Fibroblast of skin of right quadriceps (primary cell): ENCODE data around the gene GGN.
A peak's percentile ranks its signal among the peaks of the same experiment; 100 is the strongest.
"Not testable (repeated sequence)": the region's sequence is repeated elsewhere in the genome, so short reads cannot be mapped to it uniquely, and the experiment has no call there.

ENCODE experiments used
- DNase-seq: peaks from one replicate; pipeline ENCODE4 v3.0.0-alpha.2; 2013

GGN gene

DNA sequence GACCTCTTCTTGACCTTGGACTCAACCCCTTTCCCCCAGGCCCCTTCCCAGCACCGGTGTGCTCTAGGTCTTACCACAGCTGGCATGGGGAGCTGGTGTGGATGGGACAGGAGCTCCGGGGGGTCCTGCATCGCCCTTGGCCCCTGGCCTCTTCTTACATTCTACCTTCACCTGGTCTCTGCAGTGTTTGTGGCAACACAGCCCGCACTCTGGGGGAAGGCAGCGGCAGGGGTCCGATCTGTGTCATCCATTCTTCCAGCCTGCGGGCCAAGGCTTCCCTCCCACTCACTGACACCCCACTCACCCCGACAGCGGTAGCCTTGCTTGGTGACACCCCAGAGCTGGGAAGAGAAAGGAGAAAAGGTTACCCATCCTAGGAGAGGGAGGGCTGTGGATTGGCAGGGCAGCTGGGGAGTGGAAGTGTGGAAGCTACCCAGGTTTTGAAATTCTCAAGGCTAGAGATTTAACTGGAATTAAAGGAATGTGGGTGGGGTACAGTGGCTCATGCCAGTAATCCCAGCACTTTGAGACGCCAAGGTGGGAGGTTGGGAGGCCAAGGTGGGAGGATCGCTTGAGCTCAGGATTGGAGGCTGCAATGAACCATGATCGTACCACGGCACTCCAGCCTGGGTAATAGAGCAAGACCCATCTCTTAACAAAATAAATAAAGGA, 23.3 kb upstream of the GGN start:
- no peak for DNase-seq

DNA sequence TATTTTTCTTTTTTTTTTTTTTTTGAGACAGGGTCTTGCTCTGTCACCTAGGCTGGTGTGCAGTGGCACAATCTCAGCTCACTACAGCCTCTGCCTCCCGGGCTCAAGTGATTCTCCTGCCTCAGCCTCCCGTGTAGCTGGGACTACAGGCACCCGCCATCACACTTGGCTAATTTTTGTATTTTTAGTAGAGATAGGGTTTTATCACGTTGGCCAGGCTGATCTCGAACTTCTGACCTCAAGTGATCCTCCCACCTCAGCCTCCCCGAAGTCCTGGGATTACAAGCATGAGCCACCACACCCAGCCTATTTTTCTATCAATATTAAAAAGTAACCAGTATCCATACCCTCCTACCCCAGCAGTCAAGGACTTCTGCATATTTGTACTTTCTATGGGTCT, 22.6 kb upstream of the GGN start:
- not testable (repeated sequence) for DNase-seq

DNA sequence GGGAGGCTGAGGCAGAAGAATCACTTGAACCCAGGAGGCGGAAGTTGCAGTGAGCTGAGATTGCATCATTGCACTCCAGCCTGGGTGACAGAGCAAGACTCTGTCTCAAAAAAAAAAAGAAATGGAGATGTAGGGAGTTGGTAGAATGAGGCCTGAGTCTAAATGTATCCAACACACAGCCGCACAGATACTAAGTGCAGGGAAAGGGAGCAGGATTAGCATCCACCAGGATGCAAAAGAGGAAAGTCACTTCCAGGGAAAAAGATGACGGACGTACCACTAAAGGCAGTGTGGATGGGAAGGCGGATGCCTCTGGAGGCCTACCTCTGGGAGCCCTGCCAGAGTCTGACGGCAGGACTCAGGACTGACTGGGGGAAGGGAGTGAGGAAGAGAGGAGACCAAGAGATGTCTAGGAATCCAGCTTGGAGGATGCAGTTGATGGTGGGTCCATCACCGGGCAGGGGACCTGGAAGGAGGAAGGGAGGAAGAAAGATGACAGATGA, 21.8 kb upstream of the GGN start:
- DNase-seq, result peak; percentile 58

DNA sequence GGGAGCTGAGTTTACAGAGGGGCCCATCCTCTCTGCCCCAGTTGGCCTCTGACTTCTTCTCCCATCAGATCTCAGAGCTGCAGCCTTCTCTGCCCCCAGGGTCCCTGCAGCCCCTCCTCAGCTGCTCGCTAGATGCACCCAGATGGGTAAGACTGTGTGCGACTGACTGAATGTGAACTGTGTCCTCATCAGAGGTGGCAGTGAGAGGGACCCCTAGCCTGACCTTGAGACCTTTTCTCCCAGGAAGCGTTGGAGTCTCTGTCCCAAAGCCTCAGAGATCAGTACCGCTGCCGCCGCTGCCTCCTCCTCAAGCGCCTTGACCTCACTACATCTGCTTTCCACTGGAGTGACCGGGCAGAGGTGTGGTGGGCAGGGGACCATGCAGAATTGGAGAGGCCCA, 17.4 kb upstream of the GGN start:
- DNase-seq, result no peak

DNA sequence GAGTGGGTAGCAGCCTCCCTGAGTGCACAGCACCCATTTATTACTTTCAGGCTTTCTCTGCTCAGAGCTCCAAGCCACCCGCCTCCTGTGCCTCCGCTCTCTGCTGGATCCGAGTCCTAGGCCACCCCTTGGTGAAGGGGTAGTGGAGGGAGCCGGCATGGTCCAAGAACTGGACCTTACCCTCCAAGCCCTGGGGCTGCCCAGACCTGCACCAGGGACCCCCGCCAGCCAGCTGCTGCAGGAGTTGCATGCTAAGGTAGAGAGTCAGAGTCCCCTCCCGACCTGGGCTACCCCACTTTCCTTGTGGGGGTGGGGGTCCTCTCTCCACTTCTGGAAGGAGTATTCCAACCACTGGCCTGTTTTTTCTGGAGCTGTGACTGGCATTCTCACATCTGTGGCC, 17.0 kb upstream of the GGN start:
- no peak for DNase-seq

DNA sequence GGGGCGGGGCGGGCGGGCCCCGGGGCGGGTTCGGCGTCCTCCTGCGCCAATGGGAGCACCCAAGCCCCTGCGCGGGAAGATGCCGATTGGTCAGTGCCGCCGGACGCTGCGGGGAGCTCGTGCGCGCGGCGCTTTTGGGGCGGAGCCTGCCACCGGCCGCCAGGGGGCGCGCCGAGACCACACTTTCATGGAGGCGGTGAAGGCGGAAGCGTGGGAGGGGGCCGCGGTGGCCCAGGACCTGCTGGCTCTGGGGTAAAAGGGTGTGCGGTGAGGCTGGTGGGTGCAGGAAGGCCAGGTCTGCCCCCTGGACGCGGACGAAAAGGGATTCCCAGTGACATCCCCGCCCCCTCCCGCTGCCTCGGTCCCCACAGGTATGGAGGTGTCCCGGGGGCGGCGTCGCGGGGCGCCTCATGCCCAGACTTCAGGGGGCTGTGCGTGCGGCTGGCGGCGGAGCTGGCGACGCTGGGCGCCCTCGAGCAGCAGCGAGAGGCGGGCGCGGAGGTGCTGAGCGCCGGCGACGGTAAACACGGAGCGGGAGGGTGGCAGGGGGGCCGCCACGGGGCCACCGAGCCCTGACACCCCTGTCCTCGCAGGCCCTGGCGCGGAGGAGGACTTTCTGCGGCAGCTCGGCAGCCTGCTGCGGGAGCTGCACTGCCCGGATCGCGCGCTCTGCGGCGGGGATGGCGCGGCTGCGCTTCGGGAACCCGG, 15.3 kb upstream of the GGN start, which contains the start of gene FAM98C:
Gene FAM98C, plus strand, starts transcription at position 127 of the 708 bp plus-strand sequence. Its CDS starts 61 bp downstream, at position 188.
- DNase-seq, result peak; percentile 96

DNA sequence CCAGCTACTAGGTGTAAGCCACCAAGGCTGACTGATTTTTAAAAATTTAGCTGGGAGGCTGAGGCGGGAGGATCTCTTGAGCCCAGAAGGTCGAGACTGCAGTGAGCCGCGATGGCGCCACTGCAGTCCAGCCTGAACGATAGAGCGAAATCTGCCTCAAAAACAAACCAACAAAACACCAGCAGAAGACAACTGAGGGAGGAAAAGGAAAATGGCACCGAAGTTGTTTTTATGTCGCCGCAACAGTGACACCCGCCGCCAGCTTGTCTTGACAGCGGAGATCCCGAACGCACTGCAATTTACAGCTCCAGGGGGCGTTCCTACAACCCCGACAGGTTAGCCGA, 14.8 kb upstream of the GGN start:
- no peak for DNase-seq

DNA sequence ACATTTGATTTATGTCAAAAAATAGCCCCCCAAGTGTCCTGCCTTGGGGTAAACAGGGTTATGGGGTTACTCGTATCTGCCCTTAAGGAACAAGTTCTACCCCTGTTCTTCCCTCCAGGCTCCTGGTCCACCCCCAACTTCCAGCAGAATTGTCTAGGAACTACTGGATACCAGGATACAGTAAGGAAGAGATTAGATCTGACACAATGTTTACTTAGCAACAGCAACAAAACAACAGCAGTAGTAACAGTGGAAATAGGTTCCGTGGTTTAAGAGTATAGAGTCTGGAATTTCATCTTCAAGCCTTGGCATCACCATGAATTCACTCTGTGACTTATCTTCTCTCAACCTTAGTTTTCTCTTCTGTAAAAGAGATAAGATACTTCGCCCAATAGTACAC, 13.3 kb upstream of the GGN start:
- peak; percentile 40 for DNase-seq

DNA sequence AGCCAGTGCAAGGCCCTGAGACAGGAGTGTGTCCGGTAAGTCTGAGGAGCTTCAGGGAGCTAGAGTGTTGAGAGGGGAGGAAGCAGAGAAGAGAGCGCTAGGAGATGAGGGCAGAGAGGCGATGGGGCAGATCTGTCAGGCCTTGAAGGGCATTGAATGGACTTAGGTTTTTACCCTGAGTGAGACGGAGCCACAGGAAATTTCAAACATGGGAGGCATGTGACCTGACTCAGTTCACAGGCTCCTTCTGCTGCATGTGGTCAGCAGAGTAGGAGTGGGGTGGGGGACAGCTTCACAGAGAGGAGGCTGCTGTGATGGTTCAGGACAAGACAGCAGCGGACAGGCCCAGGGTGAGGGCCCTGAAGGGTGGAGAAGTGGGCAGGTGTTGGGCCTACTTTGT, 12.5 kb upstream of the GGN start:
- no peak for DNase-seq

DNA sequence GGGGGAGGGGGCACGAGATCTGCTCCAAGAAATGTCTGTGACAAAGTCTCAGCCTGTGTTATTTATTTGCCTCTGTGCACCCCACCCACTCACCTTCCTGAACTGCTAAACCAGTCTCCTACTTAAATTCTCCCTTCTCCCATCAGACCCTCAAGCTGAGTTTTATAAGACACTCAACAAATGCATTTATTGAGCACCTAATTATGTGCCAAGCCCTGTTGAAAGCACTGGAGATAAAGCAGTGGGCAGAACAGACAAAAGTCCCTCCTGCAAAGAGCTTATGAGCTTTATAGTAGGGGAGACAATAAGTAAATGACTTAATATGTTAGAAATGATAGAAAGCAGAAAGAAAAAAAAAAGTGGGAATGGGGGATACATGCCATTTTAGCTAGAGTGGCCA, 11.7 kb upstream of the GGN start:
- no peak for DNase-seq

DNA sequence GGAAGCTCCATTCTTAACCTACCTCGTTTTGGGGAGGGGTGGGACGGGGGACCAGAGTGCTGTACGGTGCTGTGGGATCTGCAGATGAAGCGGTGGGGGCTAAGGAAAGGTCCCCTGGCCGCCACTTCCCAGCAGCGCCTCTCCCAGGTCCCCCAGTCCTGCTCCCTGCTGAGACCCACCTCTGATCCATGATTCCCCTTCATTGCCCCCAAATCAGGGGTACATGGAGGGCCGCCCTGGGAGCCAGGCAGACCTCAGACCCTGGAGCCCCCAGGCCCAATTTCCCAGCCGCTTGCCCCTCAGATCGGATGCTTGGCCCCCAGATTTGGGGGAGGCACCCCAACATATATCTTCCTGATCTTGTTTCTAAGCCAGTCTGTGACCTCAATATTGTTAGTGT, 11.2 kb upstream of the GGN start:
- no peak for DNase-seq

DNA sequence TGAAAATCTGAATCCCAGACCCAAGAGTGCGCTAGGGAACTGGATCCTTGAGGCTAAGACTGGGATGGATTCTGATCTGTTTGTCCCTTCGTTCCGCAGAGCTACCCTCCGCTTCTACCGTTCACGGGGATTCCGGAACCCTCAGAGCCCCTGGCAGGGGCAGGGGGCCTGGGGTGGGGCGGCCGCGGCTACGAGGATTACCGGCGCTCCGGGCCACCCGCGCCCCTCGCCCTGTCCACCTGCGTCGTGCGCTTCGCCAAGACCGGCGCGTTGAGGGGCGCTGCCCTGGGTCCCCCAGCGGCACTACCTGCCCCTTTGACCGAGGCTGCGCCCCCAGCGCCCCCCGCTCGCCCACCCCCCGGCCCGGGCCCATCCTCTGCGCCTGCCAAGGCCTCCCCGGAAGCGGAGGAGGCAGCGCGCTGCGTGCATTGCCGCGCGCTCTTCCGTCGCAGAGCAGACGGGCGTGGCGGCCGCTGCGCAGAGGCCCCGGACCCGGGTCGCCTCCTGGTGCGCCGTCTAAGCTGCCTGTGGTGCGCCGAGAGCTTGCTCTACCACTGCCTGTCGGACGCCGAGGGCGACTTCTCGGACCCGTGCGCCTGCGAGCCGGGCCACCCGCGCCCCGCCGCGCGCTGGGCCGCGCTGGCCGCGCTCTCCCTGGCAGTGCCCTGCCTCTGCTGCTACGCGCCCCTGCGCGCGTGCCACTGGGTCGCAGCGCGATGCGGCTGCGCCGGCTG, 7.7 kb upstream of the GGN start:
- DNase-seq, result no peak

DNA sequence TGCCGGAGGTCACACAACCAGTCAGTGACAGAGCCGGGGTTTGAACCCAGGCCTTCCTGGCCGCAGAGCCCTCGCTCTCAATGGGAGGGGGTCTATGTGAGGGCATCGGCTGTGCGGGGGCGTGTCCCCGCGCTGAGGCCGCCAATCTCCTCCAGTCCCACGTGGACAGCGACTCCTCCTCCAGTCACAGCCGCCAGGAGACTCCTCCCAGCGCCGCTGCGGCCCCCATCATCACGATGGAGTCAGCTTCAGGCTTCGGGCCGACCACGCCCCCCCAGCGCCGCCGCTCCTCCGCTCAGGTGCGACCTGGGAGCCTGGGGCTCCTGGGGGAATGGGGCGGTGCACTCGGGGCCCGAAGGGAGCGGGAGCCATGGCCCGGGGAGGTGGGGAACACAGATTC, 6.7 kb upstream of the GGN start:
- peak; percentile 62 for DNase-seq

DNA sequence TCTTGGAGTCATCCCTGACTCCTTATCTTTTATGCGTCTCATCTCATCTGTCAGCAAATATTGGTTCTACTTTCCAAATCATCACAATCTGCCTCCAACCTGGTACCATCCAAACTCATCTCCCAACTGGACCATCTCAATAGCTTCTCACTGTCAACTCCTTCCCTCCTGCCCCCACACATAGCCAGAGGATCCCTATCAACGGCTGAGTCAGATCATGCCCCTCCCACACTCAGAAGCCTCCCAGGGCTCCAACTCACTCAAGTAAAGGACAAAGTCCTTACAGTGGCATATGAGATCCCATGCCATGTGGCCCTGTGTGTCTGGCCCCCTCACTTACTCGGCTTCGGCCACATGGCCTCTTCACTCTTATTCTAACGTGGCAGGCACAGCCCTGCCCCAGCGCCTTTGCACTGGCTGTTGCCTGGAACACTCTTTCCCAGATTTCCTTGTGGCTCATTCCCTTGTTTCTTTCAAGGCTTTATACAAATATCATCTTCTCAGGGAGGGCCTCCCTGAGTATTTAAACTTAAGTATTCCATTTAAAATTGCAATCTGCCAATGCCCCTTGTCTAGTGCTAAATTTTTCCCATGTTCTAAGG, 5.0 kb upstream of the GGN start:
- DNase-seq, result peak; percentile 38

DNA sequence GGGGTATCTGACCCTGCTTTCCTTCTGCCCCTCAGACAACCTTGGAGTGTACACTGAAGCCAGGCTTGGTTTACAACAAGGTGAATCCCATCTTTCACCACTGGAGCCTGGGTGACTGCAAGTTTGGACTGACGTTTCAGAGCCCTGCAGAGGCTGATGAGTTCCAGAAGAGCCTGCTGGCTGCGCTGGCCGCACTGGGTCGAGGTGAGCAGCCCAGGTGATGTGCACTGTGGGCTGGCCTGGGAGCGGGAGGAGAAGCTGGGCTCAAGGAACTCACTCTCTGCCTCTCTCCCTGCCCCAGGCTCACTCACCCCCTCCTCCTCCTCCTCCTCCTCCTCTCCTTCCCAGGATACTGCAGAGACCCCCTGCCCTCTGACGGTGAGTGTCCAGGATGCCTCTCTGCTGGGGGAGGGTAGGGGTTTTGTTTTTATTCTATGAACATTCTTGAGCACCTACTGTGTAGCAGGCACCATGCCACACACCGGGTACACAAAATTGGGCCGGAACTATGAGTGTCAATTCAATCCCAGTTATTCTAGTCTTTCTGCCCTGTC, 4.2 kb upstream of the GGN start:
- no peak for DNase-seq

DNA sequence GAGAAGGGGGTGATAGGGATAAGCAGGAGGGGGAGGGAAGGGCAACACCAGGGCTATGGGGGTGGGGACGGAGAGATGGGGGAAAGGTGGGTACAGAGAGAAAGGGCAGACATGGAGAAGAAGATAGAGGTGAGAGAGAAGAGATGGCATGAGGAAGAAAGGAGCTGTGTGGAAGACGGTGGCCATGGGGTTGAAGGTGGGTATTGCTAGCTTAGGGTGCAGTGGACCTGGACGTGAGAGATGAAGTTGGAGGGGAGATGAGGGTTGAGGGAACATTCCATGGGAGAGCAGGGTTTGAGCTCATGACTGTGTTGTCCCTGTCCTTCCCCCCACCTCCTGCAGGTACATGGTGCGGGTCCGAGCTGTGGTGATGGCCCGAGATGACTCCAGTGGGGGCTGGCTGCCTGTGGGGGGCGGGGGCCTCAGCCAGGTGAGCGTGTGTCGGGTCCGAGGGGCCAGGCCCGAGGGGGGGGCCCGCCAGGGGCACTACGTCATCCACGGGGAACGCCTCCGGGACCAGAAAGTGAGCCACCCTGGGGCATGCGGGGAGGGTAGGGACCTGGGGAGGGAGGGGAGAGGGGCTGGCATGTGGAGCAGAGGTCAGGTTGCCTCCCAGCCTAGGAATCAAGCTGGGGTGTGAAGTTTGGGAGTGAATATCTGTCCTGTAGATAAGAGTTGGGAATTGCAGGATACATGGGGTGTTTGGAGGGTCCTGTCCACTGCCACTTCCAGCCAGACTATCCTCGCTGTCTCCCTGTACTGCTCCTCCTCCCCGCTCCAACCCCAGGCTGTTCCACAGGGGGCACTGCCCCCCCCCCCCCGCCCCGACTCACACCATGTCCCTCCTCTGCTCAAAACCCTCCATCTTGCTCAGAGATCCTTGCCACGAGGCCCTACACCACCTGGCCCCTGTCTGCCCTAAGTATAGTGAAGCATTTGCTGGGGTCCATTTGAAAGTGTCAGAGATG, 2.4 kb upstream of the GGN start:
- no peak for DNase-seq

DNA sequence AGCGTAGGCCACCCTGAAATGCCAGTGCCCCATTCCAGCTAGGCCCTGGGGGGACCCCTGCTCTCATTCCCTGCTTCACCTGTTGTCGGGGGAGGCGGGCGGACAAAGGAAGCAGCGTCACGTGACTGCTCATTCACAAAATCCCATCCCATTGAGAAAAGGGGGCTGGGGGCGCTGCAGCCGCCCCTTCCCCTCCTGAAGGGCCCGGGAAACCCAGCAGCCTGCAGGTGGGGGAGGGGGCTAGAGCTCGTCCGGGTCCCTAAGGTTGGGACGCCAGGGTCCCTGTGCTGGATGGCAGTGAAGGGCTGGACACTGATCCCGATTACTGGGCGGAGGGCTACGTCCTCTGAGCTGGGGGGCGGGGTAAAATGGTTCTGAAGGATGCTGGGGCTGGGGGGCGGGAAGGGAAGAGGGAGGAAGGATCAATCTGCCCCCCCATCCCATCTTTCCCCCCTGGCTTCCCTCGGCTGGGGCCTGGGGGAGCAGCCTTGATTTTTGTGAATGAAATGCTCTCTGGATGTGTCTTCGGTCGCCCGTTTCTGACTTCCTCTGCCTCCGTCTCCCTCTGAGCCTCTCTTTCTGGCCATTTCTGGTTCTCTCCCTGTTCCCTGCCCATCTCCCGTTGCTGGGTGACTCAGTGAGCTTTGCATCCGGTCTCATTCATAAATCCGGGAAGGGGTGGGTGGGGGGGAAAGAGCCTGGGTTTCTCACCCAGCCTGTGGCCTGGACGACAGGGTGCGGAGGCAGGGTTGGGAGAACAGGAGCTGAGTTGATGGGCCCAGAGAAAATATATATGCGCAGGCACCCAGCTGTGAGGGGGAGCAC, 1.5 kb upstream of the GGN start:
- peak; percentile 86 for DNase-seq

DNA sequence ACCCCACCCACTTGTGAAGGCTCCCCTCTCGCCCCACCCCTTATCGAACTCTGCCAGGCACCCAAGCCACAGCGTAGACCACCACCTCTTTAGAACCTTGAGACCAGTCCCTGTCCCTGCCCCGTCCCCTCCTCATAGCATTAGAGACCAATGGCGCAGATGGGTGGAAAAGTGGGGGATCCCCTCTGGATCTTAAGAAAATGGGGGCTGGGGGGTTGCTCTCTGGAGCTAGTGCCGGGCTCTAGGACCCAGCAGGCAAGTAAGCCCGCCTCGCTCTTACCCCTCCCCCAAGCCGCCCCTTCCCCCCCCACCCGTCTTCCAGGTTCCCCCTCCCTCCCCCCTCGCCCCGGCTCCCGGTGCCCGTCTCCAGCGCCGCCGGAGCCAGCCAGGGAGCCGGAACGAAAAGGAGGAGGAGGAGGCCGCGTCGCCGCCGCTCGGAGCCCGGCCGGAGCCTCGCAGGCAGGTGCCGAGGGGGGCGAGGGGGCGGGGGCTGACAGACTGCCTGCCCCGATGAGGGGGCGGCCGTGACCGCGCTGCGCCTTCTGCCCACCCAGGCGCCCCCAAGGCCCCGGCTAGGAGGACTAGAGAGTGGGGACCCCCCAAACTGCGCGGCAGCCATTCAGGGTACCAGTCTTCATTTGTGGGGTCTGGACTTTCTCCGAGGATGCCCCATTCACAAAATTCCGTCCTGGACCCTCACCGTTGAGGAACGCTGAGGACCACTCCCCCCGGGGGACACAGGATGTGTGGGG, 691 bp upstream of the GGN start, which contains the start of gene SPRED3:
Gene SPRED3, plus strand, starts transcription at position 349 of the 752 bp plus-strand sequence. CDS start 1,606 bp downstream, outside the sequence.
- no peak for DNase-seq

DNA sequence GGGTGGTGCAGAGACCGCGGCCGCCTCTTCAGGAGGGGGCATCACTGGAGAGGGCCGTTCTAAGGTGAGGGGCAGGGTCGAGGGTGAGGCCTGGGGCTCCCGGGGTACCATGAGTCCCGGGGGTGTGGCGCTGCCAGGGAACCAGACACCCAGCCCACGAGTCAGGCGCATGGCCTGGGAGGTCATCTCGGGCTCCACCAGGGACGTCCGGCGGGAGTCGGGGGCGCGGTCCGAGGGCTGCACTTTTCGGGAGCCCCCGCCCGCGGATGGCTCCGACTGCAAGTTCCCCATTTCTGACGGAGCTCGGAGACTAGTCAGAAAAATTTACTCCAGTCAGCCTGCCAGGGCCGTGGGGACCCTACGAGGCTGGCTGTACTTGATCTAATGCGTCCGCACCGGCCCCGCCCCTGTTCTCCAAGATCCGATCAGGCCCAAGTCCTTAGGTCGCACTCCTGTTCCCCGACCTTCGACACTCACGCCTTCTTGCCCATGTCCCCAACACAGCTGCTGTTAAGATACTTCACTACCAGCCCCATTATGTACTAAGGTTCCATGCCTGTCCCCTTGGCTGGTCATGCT, 774 bp downstream of the GGN start:
- DNase-seq, result no peak
